ENCODE measurements around the gene ACYP2. TPM values are rescaled to one million over a fixed set of nuclear protein-coding genes. Genes with fewer than 3 reads are reported as not detected.

Gene ACYP2
- total RNA-seq, 4 donors from 2014 or later: 10.3 to 44.3 (median 21.7) TPM

DNA sequence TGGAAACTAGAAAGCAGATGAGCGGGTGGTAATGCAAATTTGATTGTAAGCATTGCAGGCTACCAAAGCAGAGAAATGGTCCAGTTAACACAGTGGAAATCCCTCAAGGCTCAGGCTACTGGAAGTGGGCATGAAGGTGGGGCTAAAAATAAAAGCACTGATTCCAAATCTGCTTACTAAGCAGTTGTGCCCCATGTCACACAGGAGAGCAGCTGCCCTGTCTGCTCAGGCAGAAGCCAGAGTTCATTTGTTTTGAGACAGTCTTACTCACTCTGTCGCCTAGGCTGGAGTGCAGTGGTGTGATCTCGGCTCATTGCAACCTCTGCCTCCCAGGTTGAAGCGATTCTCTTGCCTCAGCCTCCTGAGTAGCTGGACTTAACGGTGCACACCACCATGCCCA lies 183.1 kb downstream of the ACYP2 start:
- H3K36me3 ChIP-seq: no peaks in the 10 kb centered on the region
- no peaks in the 10 kb centered on the region for H3K27me3 ChIP-seq
- intact Hi-C loops (cut with DNase I; ENCODE audit: low total_unique reads): no loop called here
- H3K4me3 ChIP-seq: no peak overlapping the region
- no peak for TF ChIP-seq CTCF (IDR thresholded peaks at IDR 0.05)
- no peak for TF ChIP-seq POLR2A (IDR thresholded peaks at IDR 0.05)
- H3K27ac ChIP-seq: no peak overlapping the region
- DNase-seq: no peak
- no peaks in the 10 kb centered on the region for H3K4me1 ChIP-seq
- no peaks in the 10 kb centered on the region for H3K9me3 ChIP-seq

GRCh38 chr2:54303631-54304030 lies 188.2 kb downstream of the ACYP2 start:
- no peak overlapping the region for H3K4me3 ChIP-seq
- H3K27me3 ChIP-seq: no peaks in the 10 kb centered on the region
- DNase-seq: no peak
- no peaks in the 10 kb centered on the region for H3K4me1 ChIP-seq
- H3K36me3 ChIP-seq: no peaks in the 10 kb centered on the region
- TF ChIP-seq POLR2A (IDR thresholded peaks at IDR 0.05) (no peak), CTCF (IDR thresholded peaks at IDR 0.05) (no peak)
- no peak overlapping the region for H3K27ac ChIP-seq
- H3K9me3 ChIP-seq: no peaks in the 10 kb centered on the region
- intact Hi-C loops (cut with DNase I; ENCODE audit: low total_unique reads): no loop called here

- Histone ChIP-seq H3K36me3 (no peaks in the 10 kb centered on the region), H3K4me3 (no peak overlapping the region), H3K4me1 (no peaks in the 10 kb centered on the region), H3K27ac (no peak overlapping the region), H3K9me3 (no peaks in the 10 kb centered on the region), H3K27me3 (no peaks in the 10 kb centered on the region)
- TF ChIP-seq POLR2A (IDR thresholded peaks at IDR 0.05) (no peak), CTCF (IDR thresholded peaks at IDR 0.05) (no peak)
- intact Hi-C loops (cut with DNase I; ENCODE audit: low total_unique reads): no loop called here
- DNase-seq: no peak
Measured at GRCh38 chr2:54306556-54306955, 191.1 kb downstream of the ACYP2 start.

DNA sequence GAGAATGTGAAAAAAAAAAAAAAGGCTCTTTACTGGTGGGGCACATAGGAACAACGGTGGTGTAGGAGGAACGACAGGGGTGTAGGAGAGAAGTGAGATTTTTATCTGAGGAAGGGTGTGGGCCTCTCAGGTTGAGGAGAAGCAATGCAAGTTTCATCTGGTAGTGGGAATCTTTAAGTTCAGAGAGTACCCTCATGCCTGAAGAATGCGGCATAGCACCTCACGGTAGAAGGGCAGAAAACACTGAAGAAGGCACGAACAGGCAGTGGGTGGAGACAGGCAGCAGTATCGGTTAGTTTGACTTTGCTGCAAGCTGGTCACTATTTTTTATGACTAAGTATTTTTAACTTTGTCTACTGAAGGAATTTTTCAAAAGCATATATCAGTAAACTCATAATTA lies 192.8 kb downstream of the ACYP2 start:
- no peak overlapping the region for H3K4me3 ChIP-seq

DNA sequence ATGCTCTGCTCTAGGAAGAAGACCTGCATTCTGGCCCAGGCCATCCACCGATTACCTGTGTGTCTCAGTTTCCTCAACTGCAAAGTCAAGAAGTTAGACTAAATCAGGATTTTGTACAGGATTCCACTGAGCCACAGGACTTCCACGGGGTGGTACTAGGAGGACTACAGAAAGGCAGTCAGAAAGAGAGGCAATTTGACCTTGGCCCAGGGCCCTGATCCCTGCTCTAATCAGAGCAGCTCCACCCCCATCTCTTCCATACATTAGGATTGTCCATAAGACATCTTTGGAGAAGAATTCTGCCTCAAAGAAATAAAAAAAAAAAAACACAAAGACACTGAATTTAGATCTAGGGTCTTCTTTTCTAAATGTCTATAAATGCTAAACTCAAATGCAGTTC lies 193.4 kb downstream of the ACYP2 start:
- no peak for DNase-seq
- TF ChIP-seq CTCF (IDR thresholded peaks at IDR 0.05): no peak
- TF ChIP-seq POLR2A (IDR thresholded peaks at IDR 0.05): no peak
- no peak overlapping the region for H3K27ac ChIP-seq
- no peak overlapping the region for H3K4me3 ChIP-seq
- intact Hi-C loops (cut with DNase I; ENCODE audit: low total_unique reads): no loop called here
- H3K9me3 ChIP-seq: no peaks in the 10 kb centered on the region
- H3K27me3 ChIP-seq: no peaks in the 10 kb centered on the region
- no peaks in the 10 kb centered on the region for H3K36me3 ChIP-seq
- H3K4me1 ChIP-seq: no peaks in the 10 kb centered on the region

More for the DNA sequence above, 192.8 kb downstream of the ACYP2 start:
- Histone ChIP-seq H3K36me3 (no peaks in the 10 kb centered on the region), H3K9me3 (no peaks in the 10 kb centered on the region), H3K27me3 (no peaks in the 10 kb centered on the region), H3K4me1 (no peaks in the 10 kb centered on the region), H3K27ac (no peak overlapping the region)
- DNase-seq: no peak
- TF ChIP-seq POLR2A (IDR thresholded peaks at IDR 0.05) (no peak), CTCF (IDR thresholded peaks at IDR 0.05) (no peak)
- intact Hi-C loops (cut with DNase I; ENCODE audit: low total_unique reads): no loop called here
